Measurements from ENCODE around the gene MX1. TPM values are rescaled to one million over a fixed set of nuclear protein-coding genes. Genes with fewer than 3 reads are reported as not detected.

The MX1 gene
- polyA plus RNA-seq, result 16.8 TPM
- long read RNA-seq, donor 1, result 0 reads
- long read RNA-seq, donor 2, partial matches to known transcripts, result 0 of 3 reads
- long read RNA-seq, donor 2, other reads (novel, unspliced or antisense), result 0 of 3 reads
- long read RNA-seq, donor 3, partial matches to known transcripts, result 0 of 3 reads
- long read RNA-seq, donor 3, other reads (novel, unspliced or antisense), result 0 of 3 reads
- long read RNA-seq, donor 4, result 0 reads
- long read RNA-seq, donor 5, result 0 reads
- long read RNA-seq, donor 6, partial matches to known transcripts, result 0 of 2 reads
- long read RNA-seq, donor 6, other reads (novel, unspliced or antisense), result 0 of 2 reads
- long read RNA-seq, donor 7, partial matches to known transcripts, result 0 of 1 reads
- long read RNA-seq, donor 7, other reads (novel, unspliced or antisense), result 0 of 1 reads
- long read RNA-seq, donor 8, partial matches to known transcripts, result 0 of 3 reads
- long read RNA-seq, donor 8, other reads (novel, unspliced or antisense), result 0 of 3 reads
- long read RNA-seq, donor 9, result 0 reads
- long read RNA-seq, donor 10, partial matches to known transcripts, result 0 of 3 reads
- long read RNA-seq, donor 10, other reads (novel, unspliced or antisense), result 0 of 3 reads
- long read RNA-seq, donor 11, partial matches to known transcripts, result 0 of 1 reads
- long read RNA-seq, donor 11, other reads (novel, unspliced or antisense), result 0 of 1 reads

DNA sequence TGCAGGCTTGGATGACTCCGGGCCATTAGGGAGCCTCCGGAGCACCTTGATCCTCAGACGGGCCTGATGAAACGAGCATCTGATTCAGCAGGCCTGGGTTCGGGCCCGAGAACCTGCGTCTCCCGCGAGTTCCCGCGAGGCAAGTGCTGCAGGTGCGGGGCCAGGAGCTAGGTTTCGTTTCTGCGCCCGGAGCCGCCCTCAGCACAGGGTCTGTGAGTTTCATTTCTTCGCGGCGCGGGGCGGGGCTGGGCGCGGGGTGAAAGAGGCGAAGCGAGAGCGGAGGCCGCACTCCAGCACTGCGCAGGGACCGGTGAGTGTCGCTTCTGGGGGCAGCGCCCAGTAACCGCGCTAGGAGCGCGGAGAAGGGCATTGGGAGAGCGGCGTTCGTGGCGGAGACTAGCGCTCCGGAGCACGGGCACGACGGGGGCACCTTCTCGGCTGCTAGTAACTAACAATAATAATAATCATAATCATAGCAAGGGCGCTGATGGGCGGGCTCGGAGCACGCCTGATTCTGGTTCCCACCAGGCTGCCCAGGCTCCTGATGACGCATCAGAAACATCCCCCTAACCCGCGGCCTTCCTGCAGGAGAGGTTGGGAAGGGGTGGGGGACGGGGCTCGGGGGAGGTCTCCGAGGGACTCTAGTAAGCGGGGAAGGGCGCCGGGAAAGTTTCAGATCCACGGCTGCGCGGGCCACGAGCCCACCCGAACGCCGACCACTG is at the start of gene MX1:
Gene MX1, plus strand, starts transcription at position 286 of the 722 bp plus-strand sequence. CDS start 5,832 bp downstream, outside the sequence.
- no CpG with 5 or more reads among the region's 65 CpGs for WGBS (ENCODE audit: insufficient coverage, low lambda C conversion rate)
- Histone ChIP-seq H3K36me3 (ENCODE audit: control insufficient read depth, insufficient read depth, low read length) (peaks cover 2% of the 10 kb centered on the region), H3K9me3 (ENCODE audit: control insufficient read depth, low read depth, low read length) (no peaks in the 10 kb centered on the region), H3K27me3 (ENCODE audit: control insufficient read depth, insufficient read depth, low read length) (peaks cover 10% of the 10 kb centered on the region), H3K27ac (ENCODE audit: low read length) (no peak within 1 kb of the TSS), H3K4me1 (ENCODE audit: control insufficient read depth, insufficient read depth, low read length) (peaks cover 7% of the 10 kb centered on the region), H3K4me3 (ENCODE audit: low read length) (peak within 1 kb of the TSS; percentile 87)
- DNase-seq, result peak; percentile 85 to 92

DNA sequence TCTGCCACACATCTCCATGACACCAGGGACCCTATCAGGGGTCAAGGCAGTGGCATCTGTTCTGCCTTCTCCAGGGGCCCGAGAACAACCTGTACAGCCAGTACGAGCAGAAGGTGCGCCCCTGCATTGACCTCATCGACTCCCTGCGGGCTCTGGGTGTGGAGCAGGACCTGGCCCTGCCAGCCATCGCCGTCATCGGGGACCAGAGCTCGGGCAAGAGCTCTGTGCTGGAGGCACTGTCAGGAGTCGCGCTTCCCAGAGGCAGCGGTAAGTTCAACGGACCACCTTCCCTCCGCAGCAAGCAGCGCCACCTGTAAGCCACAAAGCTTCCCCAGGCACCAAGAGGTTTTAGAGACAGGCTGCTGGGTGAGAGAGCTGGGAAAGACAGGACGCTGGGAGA is 48.3 kb upstream of the MX1 start:
- H3K36me3 ChIP-seq (ENCODE audit: control insufficient read depth, insufficient read depth, low read length), result no peaks in the 10 kb centered on the region
- no peaks in the 10 kb centered on the region for H3K4me1 ChIP-seq (ENCODE audit: control insufficient read depth, insufficient read depth, low read length)
- no peaks in the 10 kb centered on the region for H3K9me3 ChIP-seq (ENCODE audit: control insufficient read depth, low read depth, low read length)
- H3K27ac ChIP-seq (ENCODE audit: low read length), result no peak overlapping the region
- WGBS (ENCODE audit: insufficient coverage, low lambda C conversion rate), result no CpG with 5 or more reads among the region's 16 CpGs
- no peaks in the 10 kb centered on the region for H3K27me3 ChIP-seq (ENCODE audit: control insufficient read depth, insufficient read depth, low read length)
- DNase-seq, result no peak
- no peak overlapping the region for H3K4me3 ChIP-seq (ENCODE audit: low read length)

DNA sequence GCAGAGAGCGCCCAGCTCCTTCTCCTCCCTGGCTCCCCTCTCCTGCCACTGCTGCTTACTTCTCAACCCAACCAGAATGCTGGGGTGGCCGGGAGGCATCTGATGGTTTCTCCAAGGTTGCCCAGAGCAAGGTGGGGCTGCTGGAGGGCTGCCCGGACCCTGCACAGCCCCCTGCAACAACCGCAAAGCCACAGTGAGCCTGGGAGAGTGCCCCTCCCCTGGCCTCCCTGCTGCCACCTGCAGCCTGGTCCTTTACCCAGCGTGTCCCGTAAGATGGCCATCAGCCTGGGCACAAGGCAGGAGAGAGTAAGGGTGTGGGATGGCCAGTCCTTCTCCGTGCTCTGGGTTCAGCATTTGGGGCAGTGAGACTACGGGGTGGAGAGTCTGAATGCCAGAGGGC is 47.2 kb upstream of the MX1 start:
- Histone ChIP-seq H3K27me3 (ENCODE audit: control insufficient read depth, insufficient read depth, low read length) (no peaks in the 10 kb centered on the region), H3K4me3 (ENCODE audit: low read length) (no peak overlapping the region), H3K9me3 (ENCODE audit: control insufficient read depth, low read depth, low read length) (no peaks in the 10 kb centered on the region), H3K4me1 (ENCODE audit: control insufficient read depth, insufficient read depth, low read length) (no peaks in the 10 kb centered on the region), H3K36me3 (ENCODE audit: control insufficient read depth, insufficient read depth, low read length) (no peaks in the 10 kb centered on the region), H3K27ac (ENCODE audit: low read length) (no peak overlapping the region)
- no CpG with 5 or more reads among the region's 8 CpGs for WGBS (ENCODE audit: insufficient coverage, low lambda C conversion rate)
- no peak for DNase-seq

GRCh38 chr21:41379901-41380300 is 46.1 kb upstream of the MX1 start:
- no peak overlapping the region for H3K4me3 ChIP-seq (ENCODE audit: low read length)
- no CpG with 5 or more reads among the region's 12 CpGs for WGBS (ENCODE audit: insufficient coverage, low lambda C conversion rate)

GRCh38 chr21:41381731-41382130 is 44.3 kb upstream of the MX1 start:
- DNase-seq, result no peak
- H3K4me1 ChIP-seq (ENCODE audit: control insufficient read depth, insufficient read depth, low read length), result no peaks in the 10 kb centered on the region
- no peaks in the 10 kb centered on the region for H3K36me3 ChIP-seq (ENCODE audit: control insufficient read depth, insufficient read depth, low read length)

More at GRCh38 chr21:41379901-41380300, 46.1 kb upstream of the MX1 start:
- Histone ChIP-seq H3K4me1 (ENCODE audit: control insufficient read depth, insufficient read depth, low read length) (no peaks in the 10 kb centered on the region), H3K36me3 (ENCODE audit: control insufficient read depth, insufficient read depth, low read length) (no peaks in the 10 kb centered on the region), H3K27ac (ENCODE audit: low read length) (no peak overlapping the region), H3K9me3 (ENCODE audit: control insufficient read depth, low read depth, low read length) (no peaks in the 10 kb centered on the region), H3K27me3 (ENCODE audit: control insufficient read depth, insufficient read depth, low read length) (no peaks in the 10 kb centered on the region)
- DNase-seq, result no peak

DNA sequence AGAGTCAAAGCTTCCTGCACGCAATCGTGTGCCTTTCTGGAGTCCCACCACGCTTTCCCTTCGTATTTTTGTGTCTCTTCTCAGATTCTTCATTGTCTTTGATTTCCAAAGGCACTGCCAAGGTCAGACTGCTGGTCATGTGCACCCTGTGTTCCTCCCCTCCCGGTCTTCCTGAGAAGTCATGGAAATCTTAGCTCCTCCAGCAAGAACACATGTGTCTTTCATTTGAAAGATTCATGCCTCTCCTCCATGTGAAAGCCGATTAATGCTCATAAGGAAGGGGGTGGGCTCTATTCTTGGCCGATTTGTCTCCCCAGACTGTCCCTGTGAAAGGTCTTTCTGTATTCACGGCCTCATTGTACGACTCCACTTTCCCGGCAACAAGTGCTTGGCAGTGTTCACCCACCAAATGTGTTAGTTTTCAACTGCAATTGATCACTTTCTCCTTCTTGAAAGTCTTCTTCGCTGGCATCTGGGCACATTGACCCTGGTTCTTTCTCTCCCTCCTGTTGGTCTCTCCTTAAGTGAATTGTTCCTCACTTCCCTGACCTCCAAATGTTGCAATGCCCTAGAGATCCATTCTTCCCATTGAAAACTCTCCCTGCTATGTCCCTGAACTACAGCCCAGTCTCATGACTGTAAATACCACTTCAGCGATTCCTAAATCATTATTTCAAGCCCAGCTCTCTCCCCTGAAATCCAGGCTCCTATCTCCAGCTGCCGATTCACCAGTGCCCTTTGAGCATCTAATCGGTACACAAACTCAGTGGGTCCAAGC is 38.8 kb upstream of the MX1 start:
- Histone ChIP-seq H3K9me3 (ENCODE audit: control insufficient read depth, low read depth, low read length) (no peaks in the 10 kb centered on the region), H3K4me3 (ENCODE audit: low read length) (no peak overlapping the region), H3K27ac (ENCODE audit: low read length) (no peak overlapping the region), H3K27me3 (ENCODE audit: control insufficient read depth, insufficient read depth, low read length) (no peaks in the 10 kb centered on the region), H3K36me3 (ENCODE audit: control insufficient read depth, insufficient read depth, low read length) (no peaks in the 10 kb centered on the region), H3K4me1 (ENCODE audit: control insufficient read depth, insufficient read depth, low read length) (no peaks in the 10 kb centered on the region)
- WGBS (ENCODE audit: insufficient coverage, low lambda C conversion rate), result 100% methylated on average over 6 of the region's 14 CpGs
- DNase-seq, result no peak

More at GRCh38 chr21:41381731-41382130, 44.3 kb upstream of the MX1 start:
- Histone ChIP-seq H3K27ac (ENCODE audit: low read length) (no peak overlapping the region), H3K4me3 (ENCODE audit: low read length) (no peak overlapping the region), H3K9me3 (ENCODE audit: control insufficient read depth, low read depth, low read length) (no peaks in the 10 kb centered on the region), H3K27me3 (ENCODE audit: control insufficient read depth, insufficient read depth, low read length) (no peaks in the 10 kb centered on the region)

- Histone ChIP-seq H3K9me3 (ENCODE audit: control insufficient read depth, low read depth, low read length) (no peaks in the 10 kb centered on the region), H3K4me1 (ENCODE audit: control insufficient read depth, insufficient read depth, low read length) (no peaks in the 10 kb centered on the region), H3K27me3 (ENCODE audit: control insufficient read depth, insufficient read depth, low read length) (no peaks in the 10 kb centered on the region), H3K4me3 (ENCODE audit: low read length) (no peak overlapping the region), H3K27ac (ENCODE audit: low read length) (no peak overlapping the region), H3K36me3 (ENCODE audit: control insufficient read depth, insufficient read depth, low read length) (no peaks in the 10 kb centered on the region)
- no CpG with 5 or more reads among the region's 8 CpGs for WGBS (ENCODE audit: insufficient coverage, low lambda C conversion rate)
- no peak for DNase-seq
These were observed 38.2 kb upstream of the MX1 start for GRCh38 chr21:41387824-41388223.

DNA sequence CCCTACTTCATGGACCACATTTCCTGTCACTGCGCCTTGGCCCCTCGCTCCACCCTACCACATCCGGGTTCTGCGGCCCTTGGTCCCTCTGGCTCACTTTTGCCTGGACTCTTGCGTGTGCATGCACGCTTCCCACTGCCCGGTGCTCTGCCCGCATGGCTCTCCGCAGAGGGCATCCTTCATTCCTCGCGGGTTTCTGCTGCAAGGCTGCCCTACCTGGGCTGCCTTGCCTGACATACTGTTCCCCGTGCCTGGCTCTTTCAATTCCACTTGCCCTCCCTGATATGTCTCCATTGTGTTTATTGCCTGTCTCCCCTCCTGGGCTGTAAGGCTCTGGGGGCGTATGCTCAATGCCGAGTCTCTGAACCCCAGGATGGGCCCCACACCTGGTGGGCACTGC is 37.8 kb upstream of the MX1 start:
- DNase-seq, result no peak
- H3K27me3 ChIP-seq (ENCODE audit: control insufficient read depth, insufficient read depth, low read length), result no peaks in the 10 kb centered on the region
- H3K4me1 ChIP-seq (ENCODE audit: control insufficient read depth, insufficient read depth, low read length), result no peaks in the 10 kb centered on the region
- 100% methylated on average over 1 of the region's 14 CpGs for WGBS (ENCODE audit: insufficient coverage, low lambda C conversion rate)
- H3K27ac ChIP-seq (ENCODE audit: low read length), result no peak overlapping the region
- no peaks in the 10 kb centered on the region for H3K9me3 ChIP-seq (ENCODE audit: control insufficient read depth, low read depth, low read length)
- no peaks in the 10 kb centered on the region for H3K36me3 ChIP-seq (ENCODE audit: control insufficient read depth, insufficient read depth, low read length)
- H3K4me3 ChIP-seq (ENCODE audit: low read length), result no peak overlapping the region

DNA sequence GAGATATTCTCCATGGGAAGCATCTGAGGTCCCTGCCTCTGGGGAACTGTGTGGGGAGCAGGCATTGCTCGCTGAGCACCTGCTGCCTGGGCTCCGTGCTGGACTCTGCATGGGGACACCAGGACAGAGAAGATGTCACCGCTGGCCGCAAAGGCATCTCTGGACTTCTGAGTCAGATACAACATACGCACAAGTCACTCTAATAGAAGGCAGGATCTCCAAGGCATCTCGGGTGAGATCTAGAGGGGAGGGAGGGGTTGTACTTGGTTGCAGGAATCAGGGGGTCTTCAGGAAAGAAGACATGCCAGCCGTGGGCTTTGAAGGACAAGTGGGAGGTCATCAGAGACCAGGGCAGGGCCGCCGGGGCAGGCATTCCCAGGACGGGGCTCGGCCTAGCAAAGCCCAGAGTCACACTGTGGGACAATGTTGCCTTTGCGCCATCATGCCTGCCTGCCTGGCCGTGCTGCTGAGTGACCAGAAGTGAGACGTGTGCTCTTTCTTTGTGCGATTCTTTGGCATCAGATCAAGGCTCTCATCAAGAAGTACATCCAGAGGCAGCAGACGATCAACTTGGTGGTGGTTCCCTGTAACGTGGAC is 35.9 kb upstream of the MX1 start:
- Histone ChIP-seq H3K4me3 (ENCODE audit: low read length) (no peak overlapping the region), H3K9me3 (ENCODE audit: control insufficient read depth, low read depth, low read length) (no peaks in the 10 kb centered on the region), H3K36me3 (ENCODE audit: control insufficient read depth, insufficient read depth, low read length) (no peaks in the 10 kb centered on the region), H3K4me1 (ENCODE audit: control insufficient read depth, insufficient read depth, low read length) (no peaks in the 10 kb centered on the region), H3K27me3 (ENCODE audit: control insufficient read depth, insufficient read depth, low read length) (no peaks in the 10 kb centered on the region), H3K27ac (ENCODE audit: low read length) (no peak overlapping the region)
- DNase-seq, result no peak
- no CpG with 5 or more reads among the region's 17 CpGs for WGBS (ENCODE audit: insufficient coverage, low lambda C conversion rate)

All from large intestine (tissue), 12 donors.